Adrenal gland (tissue), 12 donors: ENCODE measurements around the gene NMB. TPM values are rescaled to one million over a fixed set of nuclear protein-coding genes. Genes with fewer than 3 reads are reported as not detected.

Experiments
- DNase-seq, 7 donors: peaks; one replicate each; pipeline ENCODE4 v3.0.0-alpha.2; 2019 to 2020
- H3K27ac ChIP-seq, 5 donors: fragments of 200-600 bp; sonication (generic) in 4 of 5; 1 replicate in 3 of 5; 2 replicates in 2 of 5; pipeline versions ENCODE4 v1.5.1 to v1.8.0; 2016 to 2020; ENCODE audit warnings: mild to moderate bottlenecking in 1 of 5
- H3K27me3 ChIP-seq: fragments of 200-600 bp; 2 replicates; pipeline ENCODE4 v1.8.0; 2021
- H3K36me3 ChIP-seq, 2 donors: fragments of 200-600 bp; replicated peaks in 1 of 2; 1 replicate in 1 of 2; 2 replicates in 1 of 2; pipeline versions ENCODE4 v1.5.1 to v1.8.0; 2018 to 2022
- H3K4me1 ChIP-seq, 2 donors: fragments of 200-600 bp; replicated peaks in 1 of 2; 1 replicate in 1 of 2; 2 replicates in 1 of 2; pipeline versions ENCODE4 v1.5.1 to v1.8.0; 2018 to 2021
- H3K4me3 ChIP-seq, 4 donors: fragments of 200-600 bp; sonication (generic) in 3 of 4; one replicate each; pipeline ENCODE4 v1.5.1; 2016 to 2018
- H3K9me3 ChIP-seq, 3 donors: fragments of 200-600 bp; sonication (generic) in 1 of 3; replicated peaks in 1 of 3; 1 replicate in 2 of 3; 2 replicates in 1 of 3; pipeline versions ENCODE4 v1.5.1 to v1.8.0; 2016 to 2021
- POLR2A ChIP-seq, 2 donors: fragments of 450-650 bp; IDR thresholded peaks; one replicate each; pipeline ENCODE4 v1.6.1; 2017; ENCODE audit warnings: antibody characterized with exemption in 2 of 2, mild to moderate bottlenecking in 2 of 2, moderate library complexity in 1 of 2
- WGBS, 4 donors: extraction: QIAGEN DNeasy Blood & Tissue Kit in 2 of 4; methylation state at CpG; one replicate each; pipeline versions ENCODE4 v1.1.5 to v1.1.7; 2013 to 2017; 5-methylcytosine and 5-hydroxymethylcytosine counted together
- intact Hi-C, 2 donors: fragments of 100-400 bp; cut with DNase I; formaldehyde crosslinking; loops; one replicate each; pipeline versions ENCODE4 v1.14.1 to v1.15.0; 2022 to 2023
- polyA plus RNA-seq, 3 donors: library from polyadenylated mRNA; stranded (reverse); fragments of 200-250 nt in 2 of 3; fragments of 350-450 nt in 1 of 3; fragmentation: Illumina TruSeq in 1 of 3; extraction: RNeasy Lipid Tissue Mini Kit (QIAGEN cat#74804) in 1 of 3; gene quantifications; one replicate each; pipeline ENCODE4 v1.2.3, GENCODE V29; 2013 to 2014
- total RNA-seq, 9 donors: library from RNA; depleted of rRNA in 4 of 9; stranded (reverse); fragments of >200 nt in 4 of 9; fragments of 120-200 nt in 1 of 9; fragmentation: NEBNext Ultra II Directional in 1 of 9; extraction: Animal tissue kit (Norgen Biotek cat#: 25700) in 1 of 9; gene quantifications; one replicate each; pipeline versions ENCODE4 v1.1.0 to v1.2.4, GENCODE V29; 2013 to 2023
- TF ChIP-seq, protein P1 (sequence below), 6 experiments: fragments of 450-650 bp in 4 of 6; fragments of 200-600 bp in 2 of 6; sonication (generic) in 1 of 6; IDR thresholded peaks; 1 replicate in 5 of 6; 2 replicates in 1 of 6; pipeline versions ENCODE4 v1.5.1 to v1.8.0; 2016 to 2021; ENCODE audit warnings: antibody characterized with exemption in 6 of 6, mild to moderate bottlenecking in 2 of 6, moderate library complexity in 1 of 6
- donor health status: healthy with polysubstance abuse.
- donor health status: Bipolar disorder and iron deficiency.
- donor health status: DM: yes; HTN: yes; CAD: no.
- donor health status: DM: no; HTN: no; CAD: no.
- donor health status: DM: no; HTN: no; CAD: no.
- donor health status: DM: yes; HTN: yes; CAD: no.

NMB gene
- total and polyA plus RNA-seq, 12 donors, result 6.9 to 34.1 (median 16.5) TPM

DNA sequence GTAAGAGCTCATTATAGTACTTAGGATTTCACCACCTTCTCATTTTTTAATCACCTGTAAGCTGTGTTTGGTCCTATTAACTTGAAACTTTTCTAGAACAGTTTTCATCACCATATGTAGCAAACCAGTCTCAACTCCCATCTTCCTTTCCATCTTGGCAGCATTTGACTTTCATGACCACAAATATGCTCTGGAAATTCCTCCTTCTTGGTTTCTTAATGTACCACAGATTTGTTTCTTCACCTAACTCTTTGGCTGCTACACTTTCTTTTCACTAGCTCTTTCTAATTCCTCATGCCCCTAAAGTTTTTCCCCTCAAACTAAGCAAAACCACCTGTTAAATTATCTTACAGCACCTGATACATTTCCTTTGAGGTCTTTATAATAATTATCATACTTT, 13.2 kb upstream of the NMB start:
- Histone ChIP-seq H3K27me3 (no peaks in the 10 kb centered on the region), H3K36me3 (peaks cover 0 to 23% of the 10 kb centered on the region in 2 donors), H3K4me1 (no peaks in the 10 kb centered on the region), H3K9me3 (no peaks in the 10 kb centered on the region), H3K27ac (no peak overlapping the region), H3K4me3 (no peak overlapping the region)
- DNase-seq, result no peak
- intact Hi-C loops, result no loop called here
- TF ChIP-seq, protein P1, sequence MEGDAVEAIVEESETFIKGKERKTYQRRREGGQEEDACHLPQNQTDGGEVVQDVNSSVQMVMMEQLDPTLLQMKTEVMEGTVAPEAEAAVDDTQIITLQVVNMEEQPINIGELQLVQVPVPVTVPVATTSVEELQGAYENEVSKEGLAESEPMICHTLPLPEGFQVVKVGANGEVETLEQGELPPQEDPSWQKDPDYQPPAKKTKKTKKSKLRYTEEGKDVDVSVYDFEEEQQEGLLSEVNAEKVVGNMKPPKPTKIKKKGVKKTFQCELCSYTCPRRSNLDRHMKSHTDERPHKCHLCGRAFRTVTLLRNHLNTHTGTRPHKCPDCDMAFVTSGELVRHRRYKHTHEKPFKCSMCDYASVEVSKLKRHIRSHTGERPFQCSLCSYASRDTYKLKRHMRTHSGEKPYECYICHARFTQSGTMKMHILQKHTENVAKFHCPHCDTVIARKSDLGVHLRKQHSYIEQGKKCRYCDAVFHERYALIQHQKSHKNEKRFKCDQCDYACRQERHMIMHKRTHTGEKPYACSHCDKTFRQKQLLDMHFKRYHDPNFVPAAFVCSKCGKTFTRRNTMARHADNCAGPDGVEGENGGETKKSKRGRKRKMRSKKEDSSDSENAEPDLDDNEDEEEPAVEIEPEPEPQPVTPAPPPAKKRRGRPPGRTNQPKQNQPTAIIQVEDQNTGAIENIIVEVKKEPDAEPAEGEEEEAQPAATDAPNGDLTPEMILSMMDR (IDR thresholded peaks at IDR 0.05), result no peak
- TF ChIP-seq POLR2A (IDR thresholded peaks at IDR 0.05), result no peak

DNA sequence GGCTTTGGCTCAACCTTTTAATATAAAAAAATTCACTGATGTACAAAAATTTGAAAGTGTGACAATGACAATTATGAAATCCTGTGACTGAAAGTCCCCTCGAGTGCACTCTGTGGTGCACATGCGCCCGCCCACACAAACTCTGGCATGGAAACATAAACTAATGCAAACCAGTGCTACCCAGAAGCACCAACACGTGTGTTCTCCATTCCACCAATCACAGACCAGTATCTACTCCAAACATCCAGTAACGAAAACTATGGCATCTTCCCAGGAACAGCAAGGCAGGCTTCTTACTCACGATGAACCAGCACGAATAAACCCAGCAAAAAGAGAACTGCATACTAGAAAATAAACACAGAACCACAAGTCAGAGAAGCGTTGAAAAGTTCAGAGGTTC, 11.7 kb upstream of the NMB start:
- Histone ChIP-seq H3K27me3 (no peaks in the 10 kb centered on the region), H3K27ac (no peak overlapping the region), H3K4me1 (no peaks in the 10 kb centered on the region), H3K9me3 (no peaks in the 10 kb centered on the region), H3K4me3 (no peak overlapping the region), H3K36me3 (peaks cover 0 to 29% of the 10 kb centered on the region in 2 donors)
- TF ChIP-seq POLR2A (IDR thresholded peaks at IDR 0.05), result no peak
- TF ChIP-seq, protein P1 (IDR thresholded peaks at IDR 0.05), result no peak
- intact Hi-C loops, result no loop called here
- 89 to 95% (median 91%) methylated on average over 8 of the region's 8 CpGs for WGBS, 4 donors
- no peak for DNase-seq

GRCh38 chr15:84668221-84668982, 10.4 kb upstream of the NMB start:
- 93 to 99% (median 97%) methylated on average over 3 of the region's 3 CpGs for WGBS, 4 donors
- TF ChIP-seq, protein P1 (IDR thresholded peaks at IDR 0.05), result no peak
- TF ChIP-seq POLR2A (IDR thresholded peaks at IDR 0.05), result no peak
- peaks cover 0 to under 1% of the 10 kb centered on the region in 2 donors for H3K4me1 ChIP-seq
- H3K27ac ChIP-seq, result peak overlapping the region in 1 of 5 donors; percentile 4
- H3K9me3 ChIP-seq, result no peaks in the 10 kb centered on the region
- intact Hi-C loops, result no loop called here
- peaks cover 0 to 29% of the 10 kb centered on the region in 2 donors for H3K36me3 ChIP-seq
- no peak overlapping the region for H3K4me3 ChIP-seq
- H3K27me3 ChIP-seq, result no peaks in the 10 kb centered on the region
- no peak for DNase-seq

- H3K27me3 ChIP-seq, result no peaks in the 10 kb centered on the region
- H3K36me3 ChIP-seq, result peaks cover 0 to 29% of the 10 kb centered on the region in 2 donors
- no peak for TF ChIP-seq POLR2A (IDR thresholded peaks at IDR 0.05)
- TF ChIP-seq, protein P1 (IDR thresholded peaks at IDR 0.05), result no peak
- peaks cover 0 to 5% of the 10 kb centered on the region in 2 donors for H3K4me1 ChIP-seq
- no peak for DNase-seq
- peak overlapping the region in 2 of 5 donors; percentile 5 to 46 for H3K27ac ChIP-seq
- WGBS, 4 donors, result 82 to 89% (median 85%) methylated on average over 2 of the region's 2 CpGs
- intact Hi-C loops, result no loop called here
- no peaks in the 10 kb centered on the region for H3K9me3 ChIP-seq
- H3K4me3 ChIP-seq, result no peak overlapping the region
Measured at GRCh38 chr15:84666373-84666772, 8.4 kb upstream of the NMB start.
